Measurements from ENCODE around the gene RAN.

DNA sequence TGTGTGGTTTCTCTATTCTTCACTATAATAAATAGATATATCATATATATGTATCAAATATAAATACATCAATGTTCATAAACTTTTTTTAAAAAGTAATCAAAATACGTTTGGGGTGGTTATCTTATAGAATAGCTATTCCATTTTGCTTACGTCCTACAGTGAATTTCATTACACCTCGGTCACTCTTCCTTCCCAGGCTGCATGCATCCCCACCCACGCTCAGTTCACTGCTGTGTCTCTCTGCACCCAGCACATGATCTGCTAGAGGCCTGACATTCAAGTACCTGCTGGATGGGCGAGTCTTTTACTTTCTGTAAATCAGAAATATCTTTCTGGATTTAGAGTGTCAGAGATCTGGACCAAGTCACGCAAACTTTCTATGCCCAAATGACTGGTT, 36.4 kb upstream of the RAN start:
- TF ChIP-seq, protein P1, sequence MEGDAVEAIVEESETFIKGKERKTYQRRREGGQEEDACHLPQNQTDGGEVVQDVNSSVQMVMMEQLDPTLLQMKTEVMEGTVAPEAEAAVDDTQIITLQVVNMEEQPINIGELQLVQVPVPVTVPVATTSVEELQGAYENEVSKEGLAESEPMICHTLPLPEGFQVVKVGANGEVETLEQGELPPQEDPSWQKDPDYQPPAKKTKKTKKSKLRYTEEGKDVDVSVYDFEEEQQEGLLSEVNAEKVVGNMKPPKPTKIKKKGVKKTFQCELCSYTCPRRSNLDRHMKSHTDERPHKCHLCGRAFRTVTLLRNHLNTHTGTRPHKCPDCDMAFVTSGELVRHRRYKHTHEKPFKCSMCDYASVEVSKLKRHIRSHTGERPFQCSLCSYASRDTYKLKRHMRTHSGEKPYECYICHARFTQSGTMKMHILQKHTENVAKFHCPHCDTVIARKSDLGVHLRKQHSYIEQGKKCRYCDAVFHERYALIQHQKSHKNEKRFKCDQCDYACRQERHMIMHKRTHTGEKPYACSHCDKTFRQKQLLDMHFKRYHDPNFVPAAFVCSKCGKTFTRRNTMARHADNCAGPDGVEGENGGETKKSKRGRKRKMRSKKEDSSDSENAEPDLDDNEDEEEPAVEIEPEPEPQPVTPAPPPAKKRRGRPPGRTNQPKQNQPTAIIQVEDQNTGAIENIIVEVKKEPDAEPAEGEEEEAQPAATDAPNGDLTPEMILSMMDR (IDR thresholded peaks at IDR 0.05): no peak
- TF ChIP-seq POLR2AphosphoS5 (IDR thresholded peaks at IDR 0.05): no peak
- no peak for TF ChIP-seq POLR2A (IDR thresholded peaks at IDR 0.05)
- no peak for TF ChIP-seq EP300 (IDR thresholded peaks at IDR 0.05)

Measured in sigmoid colon (tissue), 4 donors.